HCT116 (cell line): ENCODE measurements around the gene ACD. TPM values are rescaled to one million over a fixed set of nuclear protein-coding genes. Genes with fewer than 3 reads are reported as not detected.

Source experiments
- ATAC-seq: fragments of 200-7000 bp; cut with Tn5 transposase; 2 replicates; pipeline ENCODE4 v1.9.1; 2020; ENCODE audit warnings: mild to moderate bottlenecking, moderate library complexity
- BruUV-seq: library from RNA; stranded (reverse); fragments of 400-500 nt; replicated peaks from 2 replicates; lab custom pipeline; 2021; lab: Mats Ljungman, UMichigan
- CTCF ChIA-PET: fragments of 300-600 bp; sonication (Branson Sonifier 250); formaldehyde crosslinking; loops from one replicate; lab custom pipeline; 2021; ENCODE audit warnings: antibody characterized with exemption; lab: Charles Lee
- POLR2A ChIA-PET: fragments of 300-600, 350-600 bp; sonication (Branson Sonifier 250); formaldehyde crosslinking; loops from one replicate; lab custom pipeline; 2021; ENCODE audit warnings: antibody characterized with exemption; lab: Charles Lee
- RAD21 ChIA-PET, 2 experiments: fragments of 300-600 bp; sonication (Branson Sonifier 250); formaldehyde crosslinking; loops; one replicate each; lab custom pipeline; 2023; ENCODE audit warnings: low total read pairs in 2 of 2; ENCODE audit not compliant: uncharacterized antibody in 2 of 2, unreplicated experiment in 2 of 2, low non-redundant PET in 1 of 2; lab: Charles Lee
- DNase-seq: peaks from one replicate; pipeline ENCODE4 v3.0.0-alpha.2; 2010; ENCODE audit warnings: low read depth, low spot score
- H2AFZ ChIP-seq: fragments of 200-600 bp; shearing (Covaris generic), sonication (generic); 2 replicates; pipeline ENCODE4 v1.6.1; 2017; ENCODE audit warnings: low read depth, mixed run types, mixed read lengths, antibody characterized with exemption, low read length; ENCODE audit not compliant: poor library complexity, severe bottlenecking
- H3K27ac ChIP-seq: 2 replicates; pipeline ENCODE4 v1.5.1; 2012; ENCODE audit warnings: low read depth, low read length
- H3K27me3 ChIP-seq: fragments of 200-600 bp; sonication (generic); 2 replicates; pipeline ENCODE4 v1.6.1; 2016; ENCODE audit warnings: mixed run types, low read length, mixed read lengths; ENCODE audit not compliant: insufficient read depth
- H3K36me3 ChIP-seq, 2 experiments: fragments of 200-500 bp in 1 of 2; fragments of 200-600 bp in 1 of 2; sonication (Bioruptor generic) in 1 of 2; sonication (generic) in 1 of 2; 2 replicates each; pipeline versions ENCODE4 v1.5.1 to v1.6.1; 2014 to 2016; ENCODE audit warnings: low read length in 2 of 2, inconsistent platforms in 1 of 2, mixed read lengths in 1 of 2, mixed run types in 1 of 2; ENCODE audit not compliant: insufficient read depth in 2 of 2, control insufficient read depth in 1 of 2
- H3K4me1 ChIP-seq, 2 experiments: fragments of 200-600 bp in 1 of 2; sonication (generic) in 1 of 2; 2 replicates each; pipeline versions ENCODE4 v1.5.1 to v1.6.1; 2012 to 2017; ENCODE audit warnings: low read length in 2 of 2, inconsistent platforms in 1 of 2, mild to moderate bottlenecking in 1 of 2, mixed read lengths in 1 of 2, mixed run types in 1 of 2, moderate library complexity in 1 of 2; ENCODE audit not compliant: insufficient read depth in 2 of 2, control insufficient read depth in 1 of 2
- H3K4me2 ChIP-seq: fragments of 200-600 bp; sonication (generic); 2 replicates; pipeline ENCODE4 v1.6.1; 2017; ENCODE audit warnings: mixed run types, low read length, mixed read lengths
- H3K4me3 ChIP-seq, 2 experiments: fragments of 200-600 bp in 1 of 2; sonication (generic) in 1 of 2; replicated peaks in 1 of 2; 2 replicates each; pipeline ENCODE4 v1.5.1; 2011 to 2016; ENCODE audit warnings: low read length in 2 of 2, control low read depth in 1 of 2, low read depth in 1 of 2, mild to moderate bottlenecking in 1 of 2, mixed read lengths in 1 of 2, mixed run types in 1 of 2
- H3K79me2 ChIP-seq: fragments of 200-600 bp; sonication (generic); 2 replicates; pipeline ENCODE4 v1.6.1; 2017; ENCODE audit warnings: mild to moderate bottlenecking, mixed run types, low read length, moderate library complexity, mixed read lengths; ENCODE audit not compliant: insufficient read depth
- H3K9ac ChIP-seq: fragments of 200-600 bp; sonication (generic); 2 replicates; pipeline ENCODE4 v1.6.1; 2016; ENCODE audit warnings: low read length, mixed read lengths
- H3K9me2 ChIP-seq: fragments of 200-600 bp; sonication (generic), shearing (Covaris generic); 2 replicates; pipeline ENCODE4 v1.6.1; 2017; ENCODE audit warnings: mixed run types, mild to moderate bottlenecking, moderate library complexity; ENCODE audit not compliant: insufficient read depth
- H3K9me3 ChIP-seq, 2 experiments: fragments of 200-500 bp in 1 of 2; fragments of 200-600 bp in 1 of 2; sonication (Bioruptor generic) in 1 of 2; sonication (generic) in 1 of 2; 2 replicates each; pipeline ENCODE4 v1.6.1; 2014 to 2017; ENCODE audit warnings: low read length in 2 of 2, mixed read lengths in 2 of 2, inconsistent platforms in 1 of 2, low read depth in 1 of 2, mild to moderate bottlenecking in 1 of 2, mixed run types in 1 of 2, moderate library complexity in 1 of 2; ENCODE audit not compliant: control insufficient read depth in 1 of 2, insufficient read depth in 1 of 2
- H4K20me1 ChIP-seq: fragments of 200-600 bp; sonication (generic), shearing (Covaris generic); 2 replicates; pipeline ENCODE4 v1.6.1; 2017; ENCODE audit warnings: mixed run types, mild to moderate bottlenecking, moderate library complexity; ENCODE audit not compliant: insufficient read depth
- CEBPB ChIP-seq: IDR thresholded peaks from 2 replicates; pipeline ENCODE4 v1.6.1; 2012; ENCODE audit warnings: low read depth
- EGR1 ChIP-seq: IDR thresholded peaks from 2 replicates; pipeline ENCODE4 v1.6.1; 2012; ENCODE audit warnings: low read depth
- ELF1 ChIP-seq: IDR thresholded peaks from 2 replicates; pipeline ENCODE4 v1.6.1; 2012; ENCODE audit warnings: low read depth, borderline replicate concordance
- EZH2phosphoT487 ChIP-seq: fragments of 200-600 bp; IDR thresholded peaks from 2 replicates; pipeline ENCODE4 v1.6.1; 2018; ENCODE audit warnings: antibody characterized with exemption, borderline replicate concordance
- FOSL1 ChIP-seq: IDR thresholded peaks from 2 replicates; pipeline ENCODE4 v1.6.1; 2012; ENCODE audit warnings: low read depth
- JUND ChIP-seq: IDR thresholded peaks from 2 replicates; pipeline ENCODE4 v1.6.1; 2012
- POLR2A ChIP-seq: IDR thresholded peaks from 2 replicates; pipeline ENCODE4 v1.7.0; 2011; ENCODE audit warnings: borderline replicate concordance; ENCODE audit not compliant: insufficient read depth, insufficient read length; ENCODE audit errors: extremely low read depth
- SP1 ChIP-seq: IDR thresholded peaks from 2 replicates; pipeline ENCODE4 v1.6.1; 2012; ENCODE audit warnings: low read depth
- SRF ChIP-seq: IDR thresholded peaks from 2 replicates; pipeline ENCODE4 v1.6.1; 2012; ENCODE audit warnings: low read depth
- TCF7L2 ChIP-seq: IDR thresholded peaks from 2 replicates; pipeline ENCODE4 v1.7.0; 2011; ENCODE audit warnings: borderline replicate concordance, inconsistent platforms; ENCODE audit not compliant: insufficient read depth, insufficient read length; ENCODE audit errors: extremely low read depth
- YY1 ChIP-seq: IDR thresholded peaks from 2 replicates; pipeline ENCODE4 v1.6.1; 2011; ENCODE audit warnings: low read length, low read depth, moderate library complexity, mild to moderate bottlenecking; ENCODE audit not compliant: insufficient replicate concordance; ENCODE audit errors: extremely low read depth
- ZFX ChIP-seq: fragments of 450-650 bp; IDR thresholded peaks from 2 replicates; pipeline ENCODE4 v1.6.1; 2017
- ZNF274 ChIP-seq: fragments of 200-500 bp; sonication (Bioruptor generic); IDR thresholded peaks from 2 replicates; pipeline ENCODE4 v1.6.1; 2014; ENCODE audit warnings: mild to moderate bottlenecking, low read depth, low read length, inconsistent platforms
- intact Hi-C: fragments of 100-400 bp; cut with micrococcal nuclease; formaldehyde crosslinking; loops from 2 replicates; pipeline ENCODE4 v1.10.0; 2022
- total RNA-seq: library from RNA; stranded (reverse); gene quantifications from one replicate; pipeline ENCODE4 v1.2.1, GENCODE V29; 2021; ENCODE audit not compliant: unreplicated experiment
- TF ChIP-seq, protein P1 (sequence below), 3 experiments: fragments of 200-600 bp in 1 of 3; sonication (generic) in 1 of 3; IDR thresholded peaks in 2 of 3; conservative IDR thresholded peaks in 1 of 3; 2 replicates each; pipeline ENCODE4 v1.5.1; 2012 to 2017; ENCODE audit warnings: low read depth in 2 of 3, low read length in 2 of 3, antibody characterized with exemption in 1 of 3, borderline replicate concordance in 1 of 3, control low read depth in 1 of 3, mild to moderate bottlenecking in 1 of 3, mixed read lengths in 1 of 3, mixed run types in 1 of 3, moderate library complexity in 1 of 3; ENCODE audit not compliant: insufficient read depth in 1 of 3
- TF ChIP-seq, protein P2 (sequence below): IDR thresholded peaks from 2 replicates; pipeline ENCODE4 v1.6.1; 2012
- TF ChIP-seq, protein P3 (sequence below): IDR thresholded peaks from 2 replicates; pipeline ENCODE4 v1.6.1; 2011; ENCODE audit warnings: mild to moderate bottlenecking, low read length, moderate library complexity; ENCODE audit not compliant: insufficient replicate concordance; ENCODE audit errors: extremely low read depth

The ACD gene
- total RNA-seq, 1 experiment from 2014 or later: 53.8 TPM

DNA sequence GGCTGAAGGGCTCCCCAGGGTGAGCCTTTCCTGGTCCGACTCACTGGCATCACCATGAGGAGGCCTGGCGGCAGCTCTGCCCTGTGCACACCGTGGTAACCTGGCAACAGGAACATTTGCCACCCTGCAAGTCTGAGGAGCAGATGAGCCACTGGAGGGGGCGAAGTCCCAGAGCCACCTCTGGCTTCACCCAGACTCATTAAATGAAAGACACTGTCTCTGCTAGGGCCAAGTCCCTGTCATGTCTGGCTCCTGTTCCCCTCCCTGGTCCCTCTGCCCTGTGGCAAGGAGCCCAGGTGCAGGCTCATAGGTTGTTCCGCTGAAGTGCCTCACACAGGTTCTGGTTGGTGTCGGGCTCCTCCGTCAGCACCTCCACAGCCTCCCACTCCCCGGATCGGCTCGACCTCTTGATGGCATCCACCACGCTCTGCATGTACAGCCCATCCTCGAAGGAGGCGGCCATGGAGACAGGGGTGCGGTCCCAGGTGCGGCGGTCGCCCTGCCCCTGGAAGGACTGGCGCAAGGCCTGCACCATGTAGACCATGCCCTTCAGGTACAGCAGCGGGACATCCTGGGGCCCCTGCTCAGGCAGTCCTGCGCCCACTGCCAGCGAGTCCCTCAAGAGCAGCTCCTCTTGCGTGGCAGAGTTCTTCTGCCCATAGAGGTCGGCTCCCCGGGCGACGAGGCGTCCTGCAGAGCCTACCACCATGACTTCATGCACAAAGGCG lies 15.0 kb upstream of the ACD start:
- POLR2A ChIA-PET: no interaction called here
- no TSS peak for BruUV-seq
- TF ChIP-seq, protein P1, sequence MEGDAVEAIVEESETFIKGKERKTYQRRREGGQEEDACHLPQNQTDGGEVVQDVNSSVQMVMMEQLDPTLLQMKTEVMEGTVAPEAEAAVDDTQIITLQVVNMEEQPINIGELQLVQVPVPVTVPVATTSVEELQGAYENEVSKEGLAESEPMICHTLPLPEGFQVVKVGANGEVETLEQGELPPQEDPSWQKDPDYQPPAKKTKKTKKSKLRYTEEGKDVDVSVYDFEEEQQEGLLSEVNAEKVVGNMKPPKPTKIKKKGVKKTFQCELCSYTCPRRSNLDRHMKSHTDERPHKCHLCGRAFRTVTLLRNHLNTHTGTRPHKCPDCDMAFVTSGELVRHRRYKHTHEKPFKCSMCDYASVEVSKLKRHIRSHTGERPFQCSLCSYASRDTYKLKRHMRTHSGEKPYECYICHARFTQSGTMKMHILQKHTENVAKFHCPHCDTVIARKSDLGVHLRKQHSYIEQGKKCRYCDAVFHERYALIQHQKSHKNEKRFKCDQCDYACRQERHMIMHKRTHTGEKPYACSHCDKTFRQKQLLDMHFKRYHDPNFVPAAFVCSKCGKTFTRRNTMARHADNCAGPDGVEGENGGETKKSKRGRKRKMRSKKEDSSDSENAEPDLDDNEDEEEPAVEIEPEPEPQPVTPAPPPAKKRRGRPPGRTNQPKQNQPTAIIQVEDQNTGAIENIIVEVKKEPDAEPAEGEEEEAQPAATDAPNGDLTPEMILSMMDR (IDR thresholded peaks at IDR 0.05 in 2 of 3, conservative IDR thresholded peaks at IDR 0.05 in 1 of 3; ENCODE audit: borderline replicate concordance in 1 of 3, insufficient read depth in 1 of 3, low read depth in 2 of 3, low read length in 2 of 3): no peak
- TF ChIP-seq JUND (no peak), ZFX (no peak), YY1 (no peak), CEBPB (no peak), ELF1 (no peak), POLR2A (no peak), SRF (no peak), EGR1 (no peak), SP1 (no peak), TCF7L2 (no peak), ZNF274 (no peak), FOSL1 (no peak), EZH2phosphoT487 (no peak)
- TF ChIP-seq, protein P2, sequence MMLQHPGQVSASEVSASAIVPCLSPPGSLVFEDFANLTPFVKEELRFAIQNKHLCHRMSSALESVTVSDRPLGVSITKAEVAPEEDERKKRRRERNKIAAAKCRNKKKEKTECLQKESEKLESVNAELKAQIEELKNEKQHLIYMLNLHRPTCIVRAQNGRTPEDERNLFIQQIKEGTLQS: no peak
- TF ChIP-seq, protein P3, sequence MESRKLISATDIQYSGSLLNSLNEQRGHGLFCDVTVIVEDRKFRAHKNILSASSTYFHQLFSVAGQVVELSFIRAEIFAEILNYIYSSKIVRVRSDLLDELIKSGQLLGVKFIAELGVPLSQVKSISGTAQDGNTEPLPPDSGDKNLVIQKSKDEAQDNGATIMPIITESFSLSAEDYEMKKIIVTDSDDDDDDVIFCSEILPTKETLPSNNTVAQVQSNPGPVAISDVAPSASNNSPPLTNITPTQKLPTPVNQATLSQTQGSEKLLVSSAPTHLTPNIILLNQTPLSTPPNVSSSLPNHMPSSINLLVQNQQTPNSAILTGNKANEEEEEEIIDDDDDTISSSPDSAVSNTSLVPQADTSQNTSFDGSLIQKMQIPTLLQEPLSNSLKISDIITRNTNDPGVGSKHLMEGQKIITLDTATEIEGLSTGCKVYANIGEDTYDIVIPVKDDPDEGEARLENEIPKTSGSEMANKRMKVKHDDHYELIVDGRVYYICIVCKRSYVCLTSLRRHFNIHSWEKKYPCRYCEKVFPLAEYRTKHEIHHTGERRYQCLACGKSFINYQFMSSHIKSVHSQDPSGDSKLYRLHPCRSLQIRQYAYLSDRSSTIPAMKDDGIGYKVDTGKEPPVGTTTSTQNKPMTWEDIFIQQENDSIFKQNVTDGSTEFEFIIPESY: no peak
- Histone ChIP-seq H3K9ac (no peak overlapping the region), H4K20me1 (no peaks in the 10 kb centered on the region), H3K4me3 (no peak overlapping the region), H3K4me1 (peaks cover 0 to 5% of the 10 kb centered on the region in 2 experiments; a peak in 2 of 4 replicates), H3K79me2 (no peaks in the 10 kb centered on the region), H3K9me2 (no peaks in the 10 kb centered on the region), H3K4me2 (no peak overlapping the region), H3K36me3 (no peaks in the 10 kb centered on the region), H2AFZ (no peak overlapping the region), H3K27ac (no peak overlapping the region), H3K9me3 (no peaks in the 10 kb centered on the region), H3K27me3 (no peaks in the 10 kb centered on the region)
- intact Hi-C loops: loop anchor here (5.0 kb wide), 2 partner anchors 132 to 367 kb away; partner anchors contain the start of genes RANBP10 and TSNAXIP1
- CTCF ChIA-PET: no interaction called here
- DNase-seq: no peak
- no peak for ATAC-seq
- RAD21 ChIA-PET: no interaction called here
